Tibial nerve (tissue), 3 donors: ENCODE measurements around the gene SPECC1.

ENCODE experiments used
- CTCF ChIP-seq, 5 experiments: fragments of 200-600 bp in 3 of 5; fragments of 450-650 bp in 2 of 5; sonication (generic) in 3 of 5; IDR thresholded peaks; one replicate each; pipeline ENCODE4 v1.5.1; 2016 to 2019; ENCODE audit warnings: antibody characterized with exemption in 5 of 5, mild to moderate bottlenecking in 3 of 5, moderate library complexity in 2 of 5
- POLR2A ChIP-seq, 2 donors: fragments of 450-650 bp; IDR thresholded peaks; one replicate each; pipeline ENCODE4 v1.6.1; 2017; ENCODE audit warnings: antibody characterized with exemption in 2 of 2, mild to moderate bottlenecking in 2 of 2, moderate library complexity in 2 of 2

GRCh38 chr17:20184977-20185619 lies 175.9 kb downstream of the SPECC1 start:
- TF ChIP-seq CTCF (IDR thresholded peaks at IDR 0.05) = no peak
- TF ChIP-seq POLR2A (IDR thresholded peaks at IDR 0.05) = no peak
